Prostate gland (tissue), 2 donors: ENCODE results near the gene HSD17B11. TPM values are rescaled to one million over a fixed set of nuclear protein-coding genes. Genes with fewer than 3 reads are reported as not detected.
"Not testable (repeated sequence)": the region's sequence is repeated elsewhere in the genome, so short reads cannot be mapped to it uniquely, and the experiment has no call there.

Source experiments
- DNase-seq: peaks from one replicate; pipeline ENCODE4 v3.0.0-alpha.2; 2019; ENCODE audit warnings: low spot score
- H3K27ac ChIP-seq, 2 donors: fragments of 200-600 bp; sonication (generic); 2 replicates each; pipeline ENCODE4 v1.5.1; 2017 to 2019
- H3K27me3 ChIP-seq: fragments of 200-600 bp; sonication (generic); replicated peaks from 2 replicates; pipeline ENCODE4 v1.5.1; 2019; ENCODE audit not compliant: insufficient read depth
- H3K36me3 ChIP-seq, 2 donors: fragments of 200-600 bp; sonication (generic); 1 replicate in 1 of 2; 2 replicates in 1 of 2; pipeline versions ENCODE4 v1.5.1 to v1.8.1; 2017 to 2019
- H3K4me1 ChIP-seq: fragments of 200-600 bp; sonication (generic); replicated peaks from 2 replicates; pipeline ENCODE4 v1.5.1; 2019
- H3K4me3 ChIP-seq, 2 donors: fragments of 200-600 bp; sonication (generic); 2 replicates each; pipeline ENCODE4 v1.5.1; 2017 to 2019
- H3K9me3 ChIP-seq: fragments of 200-600 bp; sonication (generic); 2 replicates; pipeline ENCODE4 v1.5.1; 2017
- POLR2A ChIP-seq: fragments of 450-650 bp; IDR thresholded peaks from one replicate; pipeline ENCODE4 v1.6.1; 2016; ENCODE audit warnings: antibody characterized with exemption, mild to moderate bottlenecking
- POLR2AphosphoS5 ChIP-seq: sonication (generic); formaldehyde crosslinking; IDR thresholded peaks from one replicate; pipeline ENCODE4 v1.6.1; 2017; ENCODE audit warnings: antibody characterized with exemption
- WGBS: methylation state at CpG from one replicate; pipeline ENCODE4 v1.1.5; 2018; 5-methylcytosine and 5-hydroxymethylcytosine counted together
- intact Hi-C: fragments of 100-400 bp; cut with DNase I; formaldehyde crosslinking; loops from one replicate; pipeline ENCODE4 v1.14.2; 2022
- total RNA-seq, 2 donors: library from RNA; depleted of rRNA; stranded (reverse); fragments of >200 nt; gene quantifications; one replicate each; pipeline ENCODE4 v1.1.0, GENCODE V29; 2016
- TF ChIP-seq, protein P1 (sequence below), 4 experiments: fragments of 200-600 bp in 2 of 4; fragments of 450-650 bp in 2 of 4; sonication (generic) in 2 of 4; IDR thresholded peaks; 1 replicate in 3 of 4; 2 replicates in 1 of 4; pipeline ENCODE4 v1.5.1; 2016 to 2019; ENCODE audit warnings: antibody characterized with exemption in 4 of 4, mild to moderate bottlenecking in 2 of 4, moderate library complexity in 2 of 4

The HSD17B11 gene
- total RNA-seq, 2 donors from 2014 or later = 38.2 to 45.2 TPM

DNA sequence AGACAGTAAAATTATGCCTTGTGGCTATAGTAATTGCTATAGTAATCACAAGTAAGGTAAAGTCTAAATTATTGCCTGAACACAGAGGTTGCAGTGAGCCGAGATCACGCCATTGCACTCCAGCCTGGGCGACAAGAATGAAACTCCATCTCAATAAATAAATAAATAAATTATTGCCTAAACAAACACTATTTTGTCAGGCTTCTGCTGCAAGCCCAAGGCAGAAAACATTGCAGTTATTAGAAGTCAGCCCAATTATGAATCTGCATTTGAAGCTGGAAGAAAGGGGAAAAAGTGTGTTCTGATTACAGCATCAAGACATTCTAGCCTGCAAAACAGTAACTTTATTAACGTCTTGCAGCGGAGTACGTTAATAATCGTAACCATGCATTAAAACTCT is 85.4 kb downstream of the HSD17B11 start:
- no peaks in the 10 kb centered on the region for H3K9me3 ChIP-seq
- H3K36me3 ChIP-seq = no peaks in the 10 kb centered on the region
- H3K27ac ChIP-seq = no peak overlapping the region
- H3K4me1 ChIP-seq = no peaks in the 10 kb centered on the region
- DNase-seq = no peak
- TF ChIP-seq POLR2AphosphoS5 (no peak), POLR2A (no peak)
- TF ChIP-seq, protein P1, sequence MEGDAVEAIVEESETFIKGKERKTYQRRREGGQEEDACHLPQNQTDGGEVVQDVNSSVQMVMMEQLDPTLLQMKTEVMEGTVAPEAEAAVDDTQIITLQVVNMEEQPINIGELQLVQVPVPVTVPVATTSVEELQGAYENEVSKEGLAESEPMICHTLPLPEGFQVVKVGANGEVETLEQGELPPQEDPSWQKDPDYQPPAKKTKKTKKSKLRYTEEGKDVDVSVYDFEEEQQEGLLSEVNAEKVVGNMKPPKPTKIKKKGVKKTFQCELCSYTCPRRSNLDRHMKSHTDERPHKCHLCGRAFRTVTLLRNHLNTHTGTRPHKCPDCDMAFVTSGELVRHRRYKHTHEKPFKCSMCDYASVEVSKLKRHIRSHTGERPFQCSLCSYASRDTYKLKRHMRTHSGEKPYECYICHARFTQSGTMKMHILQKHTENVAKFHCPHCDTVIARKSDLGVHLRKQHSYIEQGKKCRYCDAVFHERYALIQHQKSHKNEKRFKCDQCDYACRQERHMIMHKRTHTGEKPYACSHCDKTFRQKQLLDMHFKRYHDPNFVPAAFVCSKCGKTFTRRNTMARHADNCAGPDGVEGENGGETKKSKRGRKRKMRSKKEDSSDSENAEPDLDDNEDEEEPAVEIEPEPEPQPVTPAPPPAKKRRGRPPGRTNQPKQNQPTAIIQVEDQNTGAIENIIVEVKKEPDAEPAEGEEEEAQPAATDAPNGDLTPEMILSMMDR (IDR thresholded peaks at IDR 0.05) = no peak
- H3K27me3 ChIP-seq = no peaks in the 10 kb centered on the region
- H3K4me3 ChIP-seq = no peak overlapping the region
- WGBS = 60% methylated on average over 7 of the region's 7 CpGs
- intact Hi-C loops = no loop called here

DNA sequence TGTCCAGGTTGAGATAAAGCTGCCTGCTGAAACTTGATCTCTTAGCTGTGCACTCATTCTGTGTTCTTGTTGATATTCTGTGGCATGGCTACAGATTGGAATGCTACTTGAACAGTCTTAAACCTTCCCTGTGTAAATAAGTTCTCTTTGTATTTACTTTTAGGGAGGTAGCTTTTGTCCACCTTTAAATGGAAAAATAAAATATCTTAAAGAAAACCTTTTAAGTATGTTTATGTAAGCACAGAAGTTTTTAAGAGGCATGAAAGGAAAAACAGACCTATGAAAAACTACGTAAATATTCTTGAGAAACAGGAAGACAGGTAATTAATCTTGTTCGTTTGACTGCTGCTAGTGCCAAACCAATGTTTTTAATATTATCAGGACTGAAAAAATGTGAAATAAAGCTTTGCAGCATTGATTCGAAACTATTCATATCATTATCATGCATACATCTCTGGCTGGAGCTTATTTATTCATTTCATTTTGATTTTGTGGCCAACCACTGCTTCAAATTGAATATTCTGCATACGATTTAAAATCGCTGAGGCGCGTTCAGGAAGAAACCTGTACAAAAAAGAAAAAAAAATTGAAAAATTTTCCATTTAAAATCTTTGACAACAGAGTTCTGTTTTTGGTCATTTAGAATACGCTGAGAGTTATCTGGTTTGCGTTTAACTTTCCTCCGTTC is 86.1 kb downstream of the HSD17B11 start:
- TF ChIP-seq POLR2AphosphoS5 = peak; percentile 86
- TF ChIP-seq, protein P1 (IDR thresholded peaks at IDR 0.05) = no peak
- Histone ChIP-seq H3K9me3 (no peaks in the 10 kb centered on the region), H3K4me1 (no peaks in the 10 kb centered on the region), H3K27me3 (no peaks in the 10 kb centered on the region), H3K4me3 (no peak overlapping the region), H3K36me3 (no peaks in the 10 kb centered on the region), H3K27ac (no peak overlapping the region)
- 45% methylated on average over 10 of the region's 10 CpGs for WGBS
- intact Hi-C loops = no loop called here
- peak; percentile 54 for DNase-seq

DNA sequence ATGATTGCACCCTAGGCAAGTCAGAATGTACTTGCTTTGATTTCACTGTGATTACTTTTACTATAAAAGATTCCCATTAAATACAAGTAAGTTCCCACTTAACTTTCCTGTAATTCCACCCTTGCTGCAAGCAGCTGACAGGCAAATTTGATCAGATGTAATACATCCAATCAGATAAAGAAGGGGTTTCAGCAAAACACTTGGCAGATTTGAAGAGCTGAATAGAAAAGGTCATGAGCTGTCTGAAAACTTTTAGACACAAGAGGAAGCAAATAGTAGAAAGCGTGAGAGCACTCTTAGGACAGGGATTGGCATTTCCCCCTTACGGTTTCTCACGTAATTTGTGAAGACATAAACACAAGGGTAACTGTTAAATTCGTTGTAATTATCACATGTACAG is 91.1 kb downstream of the HSD17B11 start:
- Histone ChIP-seq H3K27me3 (no peaks in the 10 kb centered on the region), H3K4me1 (no peaks in the 10 kb centered on the region), H3K27ac (no peak overlapping the region), H3K36me3 (no peaks in the 10 kb centered on the region), H3K4me3 (no peak overlapping the region), H3K9me3 (no peaks in the 10 kb centered on the region)
- peak; percentile 74 for TF ChIP-seq POLR2AphosphoS5
- TF ChIP-seq, protein P1 (IDR thresholded peaks at IDR 0.05) = no peak
- WGBS = 31% methylated on average over 4 of the region's 4 CpGs
- peak; percentile 19 for DNase-seq
- intact Hi-C loops = no loop called here

DNA sequence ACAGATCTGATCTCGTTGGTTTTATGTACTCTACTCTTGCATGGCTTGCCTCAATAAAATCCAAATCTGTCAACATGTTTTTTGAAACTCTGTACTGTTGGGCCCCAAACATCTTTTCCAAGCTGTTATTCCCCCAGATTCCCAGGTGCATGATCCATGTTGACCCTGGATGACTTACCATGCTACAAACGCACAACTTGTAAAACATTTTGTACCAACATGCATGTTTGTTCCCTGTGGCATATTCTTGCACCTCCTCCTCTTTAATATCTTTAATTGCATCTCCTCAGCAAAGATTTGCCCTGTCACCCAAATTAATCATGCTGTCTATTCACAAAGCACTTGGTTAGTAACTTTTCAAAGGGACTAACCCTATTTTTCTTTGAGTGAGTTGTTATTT is 92.6 kb downstream of the HSD17B11 start:
- peak; percentile 53 for DNase-seq
- TF ChIP-seq, protein P1 (IDR thresholded peaks at IDR 0.05) = no peak
- TF ChIP-seq POLR2AphosphoS5 = peak; percentile 73
- intact Hi-C loops = no loop called here
- H3K4me3 ChIP-seq = no peak overlapping the region
- H3K27me3 ChIP-seq = no peaks in the 10 kb centered on the region
- H3K4me1 ChIP-seq = no peaks in the 10 kb centered on the region
- 21% methylated on average over 2 of the region's 2 CpGs for WGBS
- H3K36me3 ChIP-seq = no peaks in the 10 kb centered on the region
- no peaks in the 10 kb centered on the region for H3K9me3 ChIP-seq
- H3K27ac ChIP-seq = no peak overlapping the region

DNA sequence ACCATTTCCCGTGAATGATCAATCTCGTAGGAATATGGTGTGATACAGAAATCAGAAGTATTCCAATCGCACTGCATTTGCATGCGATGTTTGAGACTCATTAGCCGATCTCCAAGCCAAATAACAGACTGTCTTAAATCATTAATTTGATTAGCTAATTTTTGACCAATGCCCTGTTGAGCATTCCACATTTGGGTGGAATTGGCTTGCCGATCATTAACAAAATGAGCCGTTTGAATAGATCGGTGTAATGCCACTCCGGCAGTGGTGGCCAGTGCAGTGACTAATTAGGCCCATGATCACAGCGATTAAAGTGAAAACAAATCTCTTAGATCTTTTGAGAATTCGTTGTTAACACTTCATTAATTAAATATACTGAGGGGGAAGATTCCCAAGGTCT is 96.1 kb downstream of the HSD17B11 start:
- H3K4me1 ChIP-seq, H3K9me3 ChIP-seq, H3K4me3 ChIP-seq, H3K27ac ChIP-seq, DNase-seq, H3K27me3 ChIP-seq, intact Hi-C loops, H3K36me3 ChIP-seq: not testable (repeated sequence)
- 86% methylated on average over 11 of the region's 11 CpGs for WGBS

DNA sequence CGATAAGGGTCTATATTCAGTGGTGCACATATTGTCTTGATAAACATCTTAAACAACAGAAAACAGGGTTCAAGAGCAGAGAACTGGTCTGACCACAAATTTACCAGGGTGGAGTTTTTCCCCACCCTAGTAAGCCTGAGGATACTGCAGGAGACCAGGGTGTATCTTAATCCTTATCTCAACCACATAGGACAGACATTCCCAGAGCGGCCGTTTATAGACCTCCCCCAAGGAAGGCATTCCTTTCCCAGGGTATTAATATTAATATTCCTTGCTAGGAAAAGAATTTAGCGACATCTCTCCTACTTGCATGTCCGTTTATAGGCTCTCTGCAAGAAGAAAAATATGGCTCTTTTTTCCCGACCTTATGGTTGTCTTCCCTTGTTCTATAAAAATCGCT is 97.1 kb downstream of the HSD17B11 start:
- DNase-seq, H3K4me3 ChIP-seq, H3K9me3 ChIP-seq, intact Hi-C loops, H3K27ac ChIP-seq, H3K27me3 ChIP-seq, H3K4me1 ChIP-seq, H3K36me3 ChIP-seq: not testable (repeated sequence)
- WGBS = 93% methylated on average over 7 of the region's 7 CpGs
